Subcutaneous adipose tissue (tissue), 4 donors: Measurements from ENCODE around the gene SEMA4D. TPM values are rescaled to one million over a fixed set of nuclear protein-coding genes. Genes with fewer than 3 reads are reported as not detected.

Experiments
- CTCF ChIP-seq: fragments of 450-650 bp; IDR thresholded peaks from one replicate; pipeline ENCODE4 v1.5.1; 2016; ENCODE audit warnings: low read depth, mild to moderate bottlenecking, control low read depth, antibody characterized with exemption, moderate library complexity
- total RNA-seq, 4 donors: library from RNA; depleted of rRNA; stranded (reverse); fragments of >200 nt; gene quantifications; one replicate each; pipeline ENCODE4 v1.1.0, GENCODE V29; 2016

SEMA4D gene
- total RNA-seq, 4 donors from 2014 or later = 6.0 to 18.3 (median 10.9) TPM

GRCh38 chr9:89453452-89453851, 44.5 kb downstream of the SEMA4D start:
- TF ChIP-seq CTCF = no peak

GRCh38 chr9:89452561-89452960, 45.4 kb downstream of the SEMA4D start:
- TF ChIP-seq CTCF = no peak

- TF ChIP-seq CTCF = no peak
These were observed 47.7 kb downstream of the SEMA4D start for GRCh38 chr9:89450213-89450612.

- TF ChIP-seq CTCF = no peak
These were observed 48.6 kb downstream of the SEMA4D start for GRCh38 chr9:89449261-89449671.

- TF ChIP-seq CTCF = no peak
These were observed 49.1 kb downstream of the SEMA4D start for GRCh38 chr9:89448821-89449220.

- TF ChIP-seq CTCF = no peak
These were observed 49.5 kb downstream of the SEMA4D start for GRCh38 chr9:89448381-89448780.

GRCh38 chr9:89447416-89447815, 50.5 kb downstream of the SEMA4D start:
- TF ChIP-seq CTCF = no peak
